Ovary (tissue), 9 donors: ENCODE measurements around the gene EMC6. TPM values are rescaled to one million over a fixed set of nuclear protein-coding genes. Genes with fewer than 3 reads are reported as not detected.

Experiments used
- DNase-seq, 5 donors: peaks; one replicate each; pipeline ENCODE4 v3.0.0-alpha.2; 2019 to 2020
- H3K27ac ChIP-seq, 2 donors: fragments of 200-600 bp; one replicate each; pipeline versions ENCODE4 v1.5.1 to v1.8.0; 2019 to 2022
- H3K27me3 ChIP-seq: fragments of 200-600 bp; one replicate; pipeline ENCODE4 v1.8.0; 2022
- H3K36me3 ChIP-seq: fragments of 200-600 bp; sonication (generic); one replicate; pipeline ENCODE4 v1.5.1; 2019
- H3K4me1 ChIP-seq: one replicate; pipeline ENCODE4 v1.8.1; 2013; ENCODE audit warnings: mild to moderate bottlenecking, moderate library complexity; ENCODE audit not compliant: insufficient read depth
- H3K4me3 ChIP-seq: fragments of 200-600 bp; sonication (generic); one replicate; pipeline ENCODE4 v1.5.1; 2017
- H3K9me3 ChIP-seq, 2 donors: fragments of 200-600 bp in 1 of 2; sonication (generic) in 1 of 2; one replicate each; pipeline versions ENCODE4 v1.5.1 to v1.8.1; 2013 to 2019; ENCODE audit warnings: mild to moderate bottlenecking in 1 of 2, moderate library complexity in 1 of 2
- CTCF ChIP-seq, 3 donors: fragments of 450-650 bp in 2 of 3; fragments of 200-600 bp in 1 of 3; IDR thresholded peaks; one replicate each; pipeline versions ENCODE4 v1.5.1 to v1.8.0; 2016 to 2022; ENCODE audit warnings: antibody characterized with exemption in 3 of 3, mild to moderate bottlenecking in 1 of 3
- EP300 ChIP-seq: sonication (generic); formaldehyde crosslinking; IDR thresholded peaks from one replicate; pipeline ENCODE4 v1.6.1; 2017; ENCODE audit warnings: antibody characterized with exemption
- POLR2A ChIP-seq: fragments of 450-650 bp; IDR thresholded peaks from one replicate; pipeline ENCODE4 v1.6.1; 2017; ENCODE audit warnings: antibody characterized with exemption, mild to moderate bottlenecking, moderate library complexity
- WGBS, 3 donors: extraction: QIAGEN DNeasy Blood & Tissue Kit in 1 of 3; methylation state at CpG; one replicate each; pipeline versions ENCODE4 v1.1.5 to v1.1.7; 2013 to 2017; 5-methylcytosine and 5-hydroxymethylcytosine counted together
- intact Hi-C, 4 donors: fragments of 100-400 bp; cut with DNase I; formaldehyde crosslinking; loops; one replicate each; pipeline versions ENCODE4 v1.11.0 to v1.15.1; 2022 to 2023
- polyA plus RNA-seq, 2 donors: library from polyadenylated mRNA; stranded (reverse); fragments of 200-250 nt in 1 of 2; fragments of 350-450 nt in 1 of 2; fragmentation: Illumina TruSeq in 1 of 2; extraction: RNeasy Lipid Tissue Mini Kit (QIAGEN cat#74804) in 1 of 2; gene quantifications; one replicate each; pipeline ENCODE4 v1.2.3, GENCODE V29; 2013 to 2014
- total RNA-seq, 7 donors: library from RNA; depleted of rRNA in 2 of 7; stranded (reverse); fragments of >200 nt in 2 of 7; fragmentation: NEBNext Ultra II Directional in 3 of 7; extraction: Animal tissue kit (Norgen Biotek cat#: 25700) in 3 of 7; gene quantifications; one replicate each; pipeline versions ENCODE4 v1.1.0 to v1.2.4, GENCODE V29; 2016 to 2023
- donor health status: DM: no; HTN: no; CAD: no; lungs with moderate emphysema.
- donor health status: DM: no; HTN: no; CAD: no.
- donor health status: Bipolar disorder and iron deficiency.
- donor health status: DM: yes; HTN: yes; CAD: no.
- donor health status: DM: no; HTN: no; CAD: no.
- donor health status: DM: yes; HTN: yes; CAD: no.

The EMC6 gene
- total and polyA plus RNA-seq, 9 donors: 7.6 to 38.9 (median 20.5) TPM

GRCh38 chr17:3657588-3657869 is 11.1 kb upstream of the EMC6 start:
- intact Hi-C loops: no loop called here
- TF ChIP-seq POLR2A (no peak), EP300 (no peak), CTCF (IDR thresholded peaks at IDR 0.05) (no peak)

GRCh38 chr17:3657874-3658783 is 10.5 kb upstream of the EMC6 start:
- WGBS, 3 donors: 69 to 84% (median 77%) methylated on average over 40 to 42 of the region's 42 CpGs
- peaks cover 14% of the 10 kb centered on the region for H3K4me1 ChIP-seq
- intact Hi-C loops: no loop called here
- peak overlapping the region; percentile 65 to 87 for H3K27ac ChIP-seq
- no peak for TF ChIP-seq POLR2A
- no peak for TF ChIP-seq CTCF (IDR thresholded peaks at IDR 0.05)
- no peak for TF ChIP-seq EP300
- no peaks in the 10 kb centered on the region for H3K36me3 ChIP-seq
- no peak overlapping the region for H3K4me3 ChIP-seq
- H3K27me3 ChIP-seq: no peaks in the 10 kb centered on the region
- no peak for DNase-seq
- H3K9me3 ChIP-seq: no peaks in the 10 kb centered on the region

More at GRCh38 chr17:3657588-3657869, 11.1 kb upstream of the EMC6 start:
- H3K27me3 ChIP-seq: no peaks in the 10 kb centered on the region
- H3K9me3 ChIP-seq: no peaks in the 10 kb centered on the region
- no peak for DNase-seq
- H3K4me3 ChIP-seq: no peak overlapping the region
- 77 to 83% (median 80%) methylated on average over 7 of the region's 7 CpGs for WGBS, 3 donors
- H3K4me1 ChIP-seq: peaks cover 14% of the 10 kb centered on the region
- no peaks in the 10 kb centered on the region for H3K36me3 ChIP-seq
- H3K27ac ChIP-seq: peak overlapping the region in 1 of 2 donors; percentile 87

- Histone ChIP-seq H3K4me3 (no peak overlapping the region), H3K27ac (peak overlapping the region; percentile 65 to 87), H3K4me1 (peaks cover 14% of the 10 kb centered on the region), H3K9me3 (no peaks in the 10 kb centered on the region), H3K36me3 (no peaks in the 10 kb centered on the region), H3K27me3 (no peaks in the 10 kb centered on the region)
- DNase-seq: peak in 4 of 5 donors; percentile 35 to 62 (median 49)
- intact Hi-C loops: no loop called here
- TF ChIP-seq POLR2A: no peak
- no peak for TF ChIP-seq EP300
- TF ChIP-seq CTCF (IDR thresholded peaks at IDR 0.05): no peak
- WGBS, 3 donors: 27 to 32% (median 28%) methylated on average over 20 to 22 of the region's 22 CpGs
Observed at GRCh38 chr17:3658784-3659449, 9.7 kb upstream of the EMC6 start.

GRCh38 chr17:3659541-3660111 is 9.0 kb upstream of the EMC6 start:
- DNase-seq: peak; percentile 80 to 92 (median 88)
- Histone ChIP-seq H3K27me3 (no peaks in the 10 kb centered on the region), H3K36me3 (no peaks in the 10 kb centered on the region), H3K4me3 (no peak overlapping the region), H3K4me1 (peaks cover 14% of the 10 kb centered on the region), H3K27ac (peak overlapping the region; percentile 65 to 87), H3K9me3 (no peaks in the 10 kb centered on the region)
- TF ChIP-seq CTCF (IDR thresholded peaks at IDR 0.05): peak in 2 of 3 donors; percentile 41 to 48
- TF ChIP-seq POLR2A: no peak
- intact Hi-C loops: loop anchor here in 1 of 4 donors (10.0 kb wide), 1 partner anchor 125 kb away; no protein-coding TSS in a partner anchor
- WGBS, 3 donors: 5 to 20% (median 12%) methylated on average over 22 of the region's 22 CpGs
